AG04450 (cell line): ENCODE data around the gene OBSCN. TPM values are rescaled to one million over a fixed set of nuclear protein-coding genes. Genes with fewer than 3 reads are reported as not detected.
A peak's percentile ranks its signal among the peaks of the same experiment; 100 is the strongest.

Experiments
- CTCF ChIA-PET: fragments of 300-600, 350-600 bp; formaldehyde crosslinking; extraction: SDS; loops from one replicate; lab custom pipeline; 2022; ENCODE audit warnings: antibody characterized with exemption, inconsistent platforms; lab: Charles Lee
- POLR2A ChIA-PET: fragments of 350-600 bp; formaldehyde crosslinking; extraction: SDS; loops from one replicate; lab custom pipeline; 2021; ENCODE audit warnings: antibody characterized with exemption, inconsistent platforms; lab: Yijun Ruan, JAX
- DNase-seq: peaks from one replicate; pipeline ENCODE4 v3.0.0-alpha.2; 2011; ENCODE audit warnings: low read depth, low spot score
- H3K27ac ChIP-seq: one replicate; pipeline ENCODE4 v1.5.1; 2012; ENCODE audit warnings: low read depth, low read length, control low read depth
- H3K27me3 ChIP-seq: one replicate; pipeline ENCODE4 v1.6.0; 2012; ENCODE audit warnings: low read length; ENCODE audit not compliant: control insufficient read depth, insufficient read depth
- H3K4me3 ChIP-seq: 2 replicates; pipeline ENCODE4 v1.5.1; 2011; ENCODE audit warnings: mild to moderate bottlenecking, low read depth, low read length, control low read depth
- H3K9me3 ChIP-seq: 2 replicates; pipeline ENCODE4 v1.5.1; 2012; ENCODE audit warnings: low read length; ENCODE audit not compliant: control insufficient read depth, insufficient read depth
- CTCF ChIP-seq: IDR thresholded peaks from 2 replicates; pipeline ENCODE4 v1.5.1; 2011; ENCODE audit warnings: low read depth, low read length, control low read depth, inconsistent platforms
- polyA plus RNA-seq: library from polyadenylated mRNA; depleted of rRNA; stranded (reverse); fragments of >200 nt; gene quantifications from 2 replicates; pipeline ENCODE4 v1.2.3, GENCODE V29; 2011

Gene OBSCN
- polyA plus RNA-seq, 1 experiment, result 3.9 TPM

- TF ChIP-seq CTCF, result no peak
- CTCF ChIA-PET, result interaction anchor here (1.5 kb wide), 1 partner anchor 29 kb away, joined by 4 read pairs; no protein-coding TSS in a partner anchor
- Histone ChIP-seq H3K4me3 (no peak overlapping the region), H3K9me3 (peaks cover 3% of the 10 kb centered on the region; the same call in 1 of the 2 replicates), H3K27me3 (peaks cover 4% of the 10 kb centered on the region), H3K27ac (no peak overlapping the region)
- POLR2A ChIA-PET, result no interaction called here
- no peak for DNase-seq
Measured at GRCh38 chr1:228160201-228160761, 47.6 kb upstream of the OBSCN start.

DNA sequence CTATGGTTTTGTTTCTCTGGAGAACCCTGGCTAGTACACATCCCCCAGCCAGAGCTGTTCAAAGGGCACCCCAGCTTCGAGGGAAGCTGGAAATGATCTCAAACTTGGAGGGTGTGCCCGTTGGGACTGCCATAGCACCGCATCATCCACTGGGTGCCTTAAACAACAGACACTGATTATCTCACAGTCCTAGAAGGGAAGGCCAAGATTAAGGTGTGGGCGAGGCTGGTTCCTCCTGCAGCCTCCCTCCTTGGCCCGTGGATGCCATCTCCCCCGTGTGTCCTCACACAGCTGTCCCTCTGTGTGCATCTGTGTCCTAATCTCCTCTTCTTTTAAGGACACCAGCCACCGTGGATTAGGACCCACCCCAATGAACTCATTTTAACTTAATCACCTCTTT, 46.5 kb upstream of the OBSCN start:
- H3K27me3 ChIP-seq, result peaks cover 4% of the 10 kb centered on the region
- TF ChIP-seq CTCF, result no peak
- H3K9me3 ChIP-seq, result peaks cover 3% of the 10 kb centered on the region; the same call in 1 of the 2 replicates
- no peak for DNase-seq
- peak overlapping the region; percentile 11 for H3K27ac ChIP-seq
- no peak overlapping the region for H3K4me3 ChIP-seq
- CTCF ChIA-PET, result no interaction called here
- POLR2A ChIA-PET, result interaction anchor here (0.8 kb wide), 1 partner anchor 213 kb away, joined by 3 read pairs; no protein-coding TSS in a partner anchor

DNA sequence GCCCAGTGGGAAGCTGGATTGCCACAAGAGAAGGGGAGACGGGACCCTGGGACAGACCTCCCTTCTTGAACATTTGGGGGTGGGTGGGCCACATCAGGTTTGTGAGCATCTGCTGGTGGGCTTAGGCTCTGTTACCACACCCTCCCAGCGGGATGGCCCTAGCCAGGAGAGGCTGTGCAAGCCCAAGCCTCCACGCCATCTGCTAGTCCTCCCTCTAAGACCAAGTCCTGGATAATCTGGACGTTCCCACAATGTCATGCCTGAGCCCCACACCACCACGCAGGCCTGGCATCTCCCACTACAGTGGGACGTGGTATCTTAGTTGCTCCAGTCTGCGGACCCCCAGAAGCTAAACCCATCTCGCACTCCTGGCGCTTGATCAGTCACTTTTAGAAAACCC, 46.0 kb upstream of the OBSCN start:
- Histone ChIP-seq H3K27me3 (peaks cover 4% of the 10 kb centered on the region), H3K4me3 (no peak overlapping the region), H3K9me3 (peaks cover 3% of the 10 kb centered on the region; the same call in 1 of the 2 replicates), H3K27ac (no peak overlapping the region)
- ChIA-PET CTCF (no interaction called here), POLR2A (no interaction called here)
- no peak for DNase-seq
- no peak for TF ChIP-seq CTCF

- Histone ChIP-seq H3K27ac (no peak overlapping the region), H3K9me3 (peaks cover 3% of the 10 kb centered on the region; the same call in 1 of the 2 replicates), H3K27me3 (peaks cover 4% of the 10 kb centered on the region), H3K4me3 (no peak overlapping the region)
- ChIA-PET CTCF (no interaction called here), POLR2A (no interaction called here)
- no peak for DNase-seq
- TF ChIP-seq CTCF, result no peak
Measured at GRCh38 chr1:228162286-228163006, 45.4 kb upstream of the OBSCN start.
